Measurements from ENCODE around the gene HOXC11. TPM values are rescaled to one million over a fixed set of nuclear protein-coding genes. Genes with fewer than 3 reads are reported as not detected.

HOXC11 gene
- total and polyA plus RNA-seq, 8 donors: not detected

DNA sequence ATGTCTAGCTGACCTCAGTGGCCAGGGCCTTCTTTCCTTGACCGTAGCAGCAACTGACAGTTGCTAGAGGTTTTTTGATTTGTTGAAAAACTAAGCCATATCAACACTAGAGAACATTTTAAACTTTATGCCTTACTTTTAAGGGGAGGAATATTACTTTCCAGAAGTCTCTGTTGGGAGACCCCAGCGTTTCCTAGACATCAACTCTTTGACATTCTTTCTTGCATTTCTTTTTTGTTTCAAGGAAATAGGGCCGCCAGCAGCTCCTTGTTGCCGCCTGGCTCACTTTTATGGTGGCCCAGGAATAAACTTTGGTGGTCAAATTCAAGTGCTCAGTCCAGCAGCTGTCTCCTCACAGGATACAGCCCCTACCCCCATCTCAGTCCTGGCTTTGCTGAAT, 2.5 kb upstream of the HOXC11 start:
- intact Hi-C loops (cut with DNase I): no loop called here

DNA sequence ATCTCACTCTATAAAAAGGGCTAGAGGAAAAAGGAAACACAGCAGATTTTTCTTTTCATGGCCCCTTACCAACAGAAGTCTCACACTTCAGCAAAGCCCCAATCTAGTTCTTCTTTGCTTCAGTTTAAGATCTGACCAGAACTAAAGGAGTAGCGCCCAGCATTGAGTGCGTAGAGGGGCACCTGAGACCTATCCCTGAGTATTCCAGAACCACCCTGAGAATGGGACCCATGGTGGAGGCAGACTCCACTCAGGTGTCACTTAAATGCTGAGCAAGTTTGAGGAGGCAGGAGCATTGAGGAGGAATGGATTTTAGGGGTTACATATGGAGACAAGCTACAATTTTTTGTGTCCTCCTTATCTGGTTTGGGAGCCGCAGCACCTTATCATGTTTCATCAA, 1.8 kb upstream of the HOXC11 start:
- TF ChIP-seq, protein P1, sequence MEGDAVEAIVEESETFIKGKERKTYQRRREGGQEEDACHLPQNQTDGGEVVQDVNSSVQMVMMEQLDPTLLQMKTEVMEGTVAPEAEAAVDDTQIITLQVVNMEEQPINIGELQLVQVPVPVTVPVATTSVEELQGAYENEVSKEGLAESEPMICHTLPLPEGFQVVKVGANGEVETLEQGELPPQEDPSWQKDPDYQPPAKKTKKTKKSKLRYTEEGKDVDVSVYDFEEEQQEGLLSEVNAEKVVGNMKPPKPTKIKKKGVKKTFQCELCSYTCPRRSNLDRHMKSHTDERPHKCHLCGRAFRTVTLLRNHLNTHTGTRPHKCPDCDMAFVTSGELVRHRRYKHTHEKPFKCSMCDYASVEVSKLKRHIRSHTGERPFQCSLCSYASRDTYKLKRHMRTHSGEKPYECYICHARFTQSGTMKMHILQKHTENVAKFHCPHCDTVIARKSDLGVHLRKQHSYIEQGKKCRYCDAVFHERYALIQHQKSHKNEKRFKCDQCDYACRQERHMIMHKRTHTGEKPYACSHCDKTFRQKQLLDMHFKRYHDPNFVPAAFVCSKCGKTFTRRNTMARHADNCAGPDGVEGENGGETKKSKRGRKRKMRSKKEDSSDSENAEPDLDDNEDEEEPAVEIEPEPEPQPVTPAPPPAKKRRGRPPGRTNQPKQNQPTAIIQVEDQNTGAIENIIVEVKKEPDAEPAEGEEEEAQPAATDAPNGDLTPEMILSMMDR (IDR thresholded peaks at IDR 0.05): no peak
- ATAC-seq (no peak), DNase-seq (no peak)
- intact Hi-C loops (cut with DNase I): no loop called here
- peaks cover 99 to 100% of the 10 kb centered on the region in 2 donors for H3K27me3 ChIP-seq
- no peak overlapping the region for H3K27ac ChIP-seq
- H3K4me1 ChIP-seq: peaks cover 0 to 28% of the 10 kb centered on the region in 2 donors
- H3K9me3 ChIP-seq: no peaks in the 10 kb centered on the region
- no peaks in the 10 kb centered on the region for H3K36me3 ChIP-seq
- no peak overlapping the region for H3K4me3 ChIP-seq

More for the DNA sequence above, 2.5 kb upstream of the HOXC11 start:
- DNase-seq: no peak
- Histone ChIP-seq H3K27me3 (peaks cover 99 to 100% of the 10 kb centered on the region in 2 donors), H3K36me3 (no peaks in the 10 kb centered on the region), H3K4me1 (peaks cover 0 to 27% of the 10 kb centered on the region in 2 donors), H3K9me3 (no peaks in the 10 kb centered on the region), H3K4me3 (no peak overlapping the region), H3K27ac (no peak overlapping the region)
- no peak for ATAC-seq
- TF ChIP-seq, protein P1 (IDR thresholded peaks at IDR 0.05): no peak

DNA sequence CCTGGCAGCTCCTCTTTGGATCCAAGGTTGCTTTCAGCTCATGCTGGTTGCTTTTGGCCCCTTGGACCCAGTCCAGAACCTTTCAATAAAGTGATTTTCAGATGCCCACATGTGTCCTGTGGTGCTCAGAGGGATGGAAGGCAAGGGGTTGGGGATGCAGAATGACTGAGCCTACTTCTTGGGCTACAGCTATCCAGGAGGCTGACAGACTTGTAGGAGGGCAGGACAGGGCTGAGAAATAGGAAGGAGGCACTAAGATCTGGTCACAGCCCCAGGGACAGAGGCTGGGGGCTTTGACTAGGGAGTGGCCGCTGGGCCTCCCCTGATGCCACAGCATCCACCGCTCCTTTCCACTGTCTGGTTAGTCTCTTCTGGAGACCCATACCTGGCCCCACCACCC, 1.2 kb upstream of the HOXC11 start:
- Histone ChIP-seq H3K36me3 (no peaks in the 10 kb centered on the region), H3K9me3 (no peaks in the 10 kb centered on the region), H3K27ac (no peak overlapping the region), H3K4me3 (no peak overlapping the region), H3K27me3 (peaks cover 99 to 100% of the 10 kb centered on the region in 2 donors), H3K4me1 (peaks cover 0 to 25% of the 10 kb centered on the region in 2 donors)
- ATAC-seq: no peak
- intact Hi-C loops (cut with DNase I): no loop called here
- TF ChIP-seq, protein P1 (IDR thresholded peaks at IDR 0.05): no peak
- DNase-seq: no peak

DNA sequence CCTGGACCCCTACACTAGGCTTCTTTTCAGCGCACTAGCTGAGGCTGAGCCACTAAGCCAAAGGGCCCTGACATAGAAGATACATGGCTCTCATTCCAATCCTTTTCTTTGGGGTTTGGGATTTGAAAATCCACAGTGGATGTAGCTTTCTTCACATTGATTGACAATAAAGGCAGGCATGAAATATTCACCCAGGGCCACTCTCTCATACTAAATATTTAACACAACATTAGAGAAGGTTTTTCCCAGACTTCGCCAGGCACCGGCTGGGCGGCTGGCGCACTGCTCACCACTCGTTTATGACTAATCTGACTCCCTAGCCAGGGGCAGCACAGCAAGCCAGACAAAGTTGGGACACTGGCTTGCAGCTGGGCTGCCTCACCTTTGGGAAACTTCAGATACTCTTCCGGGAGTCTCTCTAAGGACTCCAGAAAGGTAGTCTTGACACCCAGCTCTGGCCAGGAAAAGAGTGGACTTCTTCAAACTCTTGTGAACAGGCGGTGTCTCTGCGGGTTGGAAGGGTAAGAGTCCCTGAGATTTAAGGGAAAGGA, 699 bp upstream of the HOXC11 start:
- Histone ChIP-seq H3K27ac (no peak overlapping the region), H3K36me3 (no peaks in the 10 kb centered on the region), H3K27me3 (peaks cover 99 to 100% of the 10 kb centered on the region in 2 donors), H3K4me1 (peaks cover 0 to 23% of the 10 kb centered on the region in 2 donors), H3K9me3 (no peaks in the 10 kb centered on the region), H3K4me3 (no peak overlapping the region)
- intact Hi-C loops (cut with DNase I): no loop called here
- ATAC-seq (no peak), DNase-seq (no peak)
- TF ChIP-seq, protein P1 (IDR thresholded peaks at IDR 0.05): no peak

DNA sequence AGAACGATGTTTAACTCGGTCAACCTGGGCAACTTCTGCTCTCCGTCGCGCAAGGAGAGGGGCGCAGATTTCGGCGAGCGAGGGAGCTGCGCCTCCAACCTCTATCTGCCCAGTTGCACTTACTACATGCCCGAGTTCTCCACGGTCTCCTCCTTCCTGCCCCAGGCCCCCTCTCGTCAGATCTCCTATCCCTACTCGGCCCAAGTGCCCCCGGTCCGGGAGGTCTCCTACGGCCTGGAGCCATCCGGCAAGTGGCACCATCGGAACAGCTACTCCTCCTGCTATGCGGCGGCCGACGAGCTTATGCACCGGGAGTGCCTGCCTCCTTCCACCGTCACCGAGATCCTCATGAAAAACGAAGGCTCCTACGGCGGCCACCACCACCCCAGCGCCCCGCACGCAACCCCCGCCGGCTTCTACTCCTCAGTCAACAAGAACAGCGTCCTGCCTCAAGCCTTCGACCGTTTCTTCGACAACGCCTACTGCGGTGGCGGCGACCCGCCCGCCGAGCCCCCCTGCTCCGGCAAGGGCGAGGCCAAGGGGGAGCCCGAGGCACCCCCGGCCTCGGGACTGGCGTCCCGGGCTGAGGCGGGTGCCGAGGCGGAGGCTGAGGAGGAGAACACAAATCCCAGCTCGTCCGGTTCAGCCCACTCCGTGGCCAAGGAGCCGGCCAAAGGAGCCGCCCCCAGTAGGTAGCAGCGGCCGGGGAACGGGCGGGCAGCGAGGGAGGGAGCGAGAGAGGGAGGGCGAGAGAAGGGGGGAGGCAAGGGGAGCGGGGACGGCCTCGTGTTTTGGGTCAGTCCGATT, 513 bp downstream of the HOXC11 start:
- H3K4me3 ChIP-seq: no peak overlapping the region
- intact Hi-C loops (cut with DNase I): no loop called here
- peak in 1 of 4 donors; percentile 57 for DNase-seq

More for the DNA sequence above, 513 bp downstream of the HOXC11 start:
- H3K36me3 ChIP-seq: no peaks in the 10 kb centered on the region
- no peak overlapping the region for H3K27ac ChIP-seq
- peaks cover 99 to 100% of the 10 kb centered on the region in 2 donors for H3K27me3 ChIP-seq
- TF ChIP-seq, protein P1 (IDR thresholded peaks at IDR 0.05): no peak
- H3K9me3 ChIP-seq: no peaks in the 10 kb centered on the region
- no peak for ATAC-seq
- peaks cover 0 to 23% of the 10 kb centered on the region in 2 donors for H3K4me1 ChIP-seq

Data from left lung (tissue), 10 donors.